Stimulated activated CD8-positive, alpha-beta memory T cell treated with anti-CD3 and anti-CD28 coated beads, Interleukin-15, amount 100 ng/mL, for 48 hours (primary cell): Measurements from ENCODE around the gene L3MBTL4.

Experiments
- DNase-seq, 2 donors: peaks; one replicate each; pipeline ENCODE4 v3.0.0-alpha.2; 2020; ENCODE audit warnings: low read depth in 2 of 2

Gene L3MBTL4

GRCh38 chr18:6255116-6255705, 159.5 kb downstream of the L3MBTL4 start:
- DNase-seq = no peak

GRCh38 chr18:6254456-6254855, 160.3 kb downstream of the L3MBTL4 start:
- no peak for DNase-seq

- no peak for DNase-seq
These were observed 163.6 kb downstream of the L3MBTL4 start for GRCh38 chr18:6251084-6251483.

GRCh38 chr18:6249788-6250187, 164.9 kb downstream of the L3MBTL4 start:
- DNase-seq = no peak

- DNase-seq = no peak
These were observed 165.5 kb downstream of the L3MBTL4 start for GRCh38 chr18:6249170-6249569.

- no peak for DNase-seq
These were observed 166.7 kb downstream of the L3MBTL4 start for GRCh38 chr18:6248017-6248416.

GRCh38 chr18:6242004-6242403, 172.7 kb downstream of the L3MBTL4 start:
- DNase-seq = no peak

- DNase-seq = no peak
These were observed 175.0 kb downstream of the L3MBTL4 start for GRCh38 chr18:6239716-6240115.

- DNase-seq = no peak
These were observed 178.5 kb downstream of the L3MBTL4 start for GRCh38 chr18:6236258-6236657.

GRCh38 chr18:6222271-6222670, 192.4 kb downstream of the L3MBTL4 start:
- no peak for DNase-seq

- DNase-seq = no peak
These were observed 193.1 kb downstream of the L3MBTL4 start for GRCh38 chr18:6221602-6222014.

- DNase-seq = no peak
These were observed 194.6 kb downstream of the L3MBTL4 start for GRCh38 chr18:6220129-6220528.

- no peak for DNase-seq
These were observed 195.5 kb downstream of the L3MBTL4 start for GRCh38 chr18:6219116-6219717.

GRCh38 chr18:6215888-6216287, 198.8 kb downstream of the L3MBTL4 start:
- DNase-seq = no peak

GRCh38 chr18:6211174-6211504, 203.6 kb downstream of the L3MBTL4 start:
- no peak for DNase-seq

GRCh38 chr18:6210349-6211173, 204.2 kb downstream of the L3MBTL4 start:
- no peak for DNase-seq

- DNase-seq = no peak
These were observed 206.8 kb downstream of the L3MBTL4 start for GRCh38 chr18:6207941-6208340.

GRCh38 chr18:6207116-6207515, 207.6 kb downstream of the L3MBTL4 start:
- no peak for DNase-seq

- no peak for DNase-seq
These were observed 209.0 kb downstream of the L3MBTL4 start for GRCh38 chr18:6205706-6206105.

- no peak for DNase-seq
These were observed 210.2 kb downstream of the L3MBTL4 start for GRCh38 chr18:6204476-6204875.

- no peak for DNase-seq
These were observed 210.9 kb downstream of the L3MBTL4 start for GRCh38 chr18:6203791-6204190.

GRCh38 chr18:6202861-6203260, 211.8 kb downstream of the L3MBTL4 start:
- DNase-seq = no peak

GRCh38 chr18:6200204-6200774, 214.4 kb downstream of the L3MBTL4 start:
- no peak for DNase-seq
